Measurements from ENCODE around the gene SGIP1.
"Not testable (repeated sequence)": the region's sequence is repeated elsewhere in the genome, so short reads cannot be mapped to it uniquely, and the experiment has no call there.

Gene SGIP1

DNA sequence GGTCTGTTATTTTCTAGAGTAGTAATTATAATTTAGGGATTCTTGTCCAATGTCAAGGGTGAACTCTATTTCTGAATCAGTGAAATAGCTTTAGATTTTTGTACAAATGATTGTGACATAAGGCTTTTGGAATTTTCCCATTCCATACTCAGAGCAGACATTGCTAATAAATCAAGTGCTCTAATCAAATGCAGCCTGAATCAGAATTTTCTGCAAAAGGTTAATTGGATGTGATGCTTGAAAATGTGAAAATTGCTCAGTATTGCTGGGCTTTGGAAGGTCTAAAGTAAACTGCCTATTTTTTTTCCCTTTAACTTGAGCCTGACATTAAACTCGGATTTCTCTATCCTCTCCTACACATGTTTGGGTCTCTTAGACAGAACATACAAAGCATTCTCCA is 23.2 kb downstream of the SGIP1 start:
- DNase-seq (ENCODE audit: low spot score), result no peak

DNA sequence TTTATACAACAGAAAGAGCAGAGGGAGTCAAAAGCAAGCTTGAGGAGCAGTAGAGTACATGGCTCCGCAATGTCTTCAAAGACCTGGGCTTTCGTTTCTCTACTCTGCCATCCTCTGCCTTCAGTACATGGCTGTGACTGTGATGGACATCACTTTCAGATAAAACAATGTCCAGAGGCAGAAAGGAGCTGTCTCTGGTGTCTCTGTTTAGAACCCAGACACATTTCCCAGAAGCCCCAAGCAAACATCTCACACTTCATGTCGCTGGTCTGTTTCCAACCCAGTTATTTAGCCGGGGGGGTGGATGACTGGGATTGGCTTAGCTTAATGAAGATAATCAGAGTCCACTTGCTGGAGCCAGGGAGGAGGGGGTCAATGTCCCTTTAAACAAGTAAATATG is 25.6 kb downstream of the SGIP1 start:
- DNase-seq (ENCODE audit: low spot score), result no peak

DNA sequence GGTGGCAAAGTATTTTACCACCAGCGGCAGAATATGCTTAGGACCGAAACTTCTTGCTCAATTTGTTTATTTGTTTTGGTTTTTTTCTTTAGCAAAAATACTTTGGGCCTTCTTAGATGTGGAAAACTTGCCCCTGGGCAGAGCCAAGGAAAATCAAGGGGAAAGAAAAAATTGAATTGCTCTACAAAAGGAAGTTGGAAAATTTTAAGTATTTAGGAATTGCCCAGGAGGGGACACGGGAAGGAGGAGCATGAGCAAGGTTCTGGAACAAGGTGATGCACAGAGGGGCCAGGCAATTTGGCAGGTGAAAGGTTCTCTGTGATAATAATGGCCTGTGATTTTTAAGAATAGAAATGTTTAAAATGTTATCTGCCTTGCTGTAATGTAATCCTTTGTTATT is 28.6 kb downstream of the SGIP1 start:
- DNase-seq (ENCODE audit: low spot score), result no peak

DNA sequence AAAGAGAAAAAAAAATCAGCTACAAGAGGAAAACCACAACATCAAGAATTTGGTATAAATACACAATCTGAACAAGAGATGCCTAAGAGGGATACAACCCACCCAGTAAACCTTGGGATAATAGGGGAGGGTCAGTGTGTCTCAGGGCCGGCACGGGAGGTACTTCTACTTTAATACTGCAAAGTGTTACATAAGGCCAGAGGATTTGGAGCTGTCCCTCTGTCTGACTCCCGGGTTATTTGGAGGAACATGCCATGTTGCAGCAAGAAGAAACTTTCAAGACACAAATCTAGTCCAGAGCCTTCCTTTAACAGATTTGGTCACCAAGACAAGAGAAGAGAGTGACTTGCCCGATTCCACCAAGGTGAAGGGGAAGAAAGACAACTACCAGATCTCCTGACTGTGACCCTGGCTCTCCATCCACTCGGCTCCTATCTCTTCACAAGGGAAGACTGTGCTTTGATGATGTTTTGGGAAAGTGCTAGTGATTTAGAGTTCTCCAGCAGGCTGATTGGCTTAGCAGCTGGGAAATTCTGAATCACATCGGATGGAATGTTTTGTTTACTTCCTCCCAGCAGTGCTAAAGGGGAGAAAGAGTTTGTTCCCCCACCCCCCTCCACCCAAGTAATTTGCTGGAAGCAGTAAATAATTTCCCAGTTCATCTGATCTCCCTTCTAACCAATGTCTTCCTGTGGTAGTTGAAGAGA is 29.3 kb downstream of the SGIP1 start:
- no peak for DNase-seq (ENCODE audit: low spot score)

DNA sequence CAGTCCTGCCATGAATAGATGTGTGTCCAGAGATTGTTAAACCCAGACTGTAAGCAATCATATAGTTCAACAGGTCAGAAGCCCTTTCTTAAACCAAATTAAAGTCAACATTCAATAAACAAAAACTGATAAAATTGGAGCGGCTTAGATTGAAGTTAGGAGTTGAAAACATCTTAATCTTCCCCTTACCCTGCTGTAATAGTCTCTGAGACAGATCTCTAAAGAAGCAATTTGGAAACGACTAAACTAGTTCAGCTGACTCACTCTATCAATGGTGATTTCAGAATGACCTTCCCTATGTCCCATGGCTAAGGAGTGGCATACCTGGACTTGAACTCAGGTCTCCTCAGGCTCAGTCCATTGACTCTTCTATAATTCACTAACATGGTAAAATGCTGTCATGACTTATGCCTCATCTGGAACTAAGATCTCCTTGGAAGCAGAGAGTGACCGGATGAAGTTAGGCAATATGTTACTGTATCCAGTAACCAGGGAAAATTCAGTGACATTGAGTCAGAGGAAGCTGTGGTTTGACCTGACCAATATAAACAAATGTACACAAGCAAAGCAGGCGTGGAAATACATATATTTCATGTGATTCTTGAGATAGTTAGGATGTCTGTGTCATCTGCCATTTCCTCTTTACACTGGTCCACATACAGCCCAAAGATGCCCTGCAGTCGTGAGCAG is 30.1 kb downstream of the SGIP1 start:
- DNase-seq (ENCODE audit: low spot score), result no peak

DNA sequence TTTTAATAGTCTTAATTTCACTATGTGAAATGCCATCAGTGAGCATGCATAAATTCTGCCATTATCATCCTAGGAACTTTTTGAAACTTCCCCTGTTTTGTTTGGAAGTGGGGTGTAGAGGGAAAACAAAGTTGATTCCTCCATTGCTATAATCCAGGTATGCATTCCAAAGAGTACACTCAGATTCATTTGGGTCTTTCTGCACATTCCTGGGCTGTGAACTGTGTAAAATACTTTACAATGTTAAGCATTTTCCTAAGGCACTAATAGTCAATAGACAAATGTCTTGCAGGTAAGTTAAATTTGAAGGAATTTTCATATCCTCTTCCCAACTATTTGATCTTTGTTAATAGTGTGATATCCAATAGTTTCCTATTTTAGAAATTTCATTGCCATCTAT is 36.2 kb downstream of the SGIP1 start:
- DNase-seq (ENCODE audit: low spot score), result no peak

DNA sequence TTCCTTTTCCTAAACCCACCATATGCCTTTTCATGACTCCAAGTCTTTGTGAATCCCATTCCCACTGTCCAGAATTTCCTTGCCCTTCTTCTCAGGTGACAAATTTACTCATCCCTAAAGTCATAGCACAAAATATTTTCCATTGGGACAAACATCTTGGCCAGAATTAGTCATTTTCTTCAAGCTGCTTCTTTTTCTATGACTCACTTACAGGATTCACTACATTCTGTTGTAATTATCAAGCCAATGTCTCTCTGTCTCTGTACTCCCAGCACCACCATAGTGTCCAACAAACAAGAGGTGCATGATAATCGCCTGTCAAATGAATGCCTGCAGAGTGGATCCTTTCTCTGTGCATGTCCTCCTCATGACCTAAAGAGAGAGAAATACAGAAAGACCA is 37.8 kb downstream of the SGIP1 start:
- no peak for DNase-seq (ENCODE audit: low spot score)

DNA sequence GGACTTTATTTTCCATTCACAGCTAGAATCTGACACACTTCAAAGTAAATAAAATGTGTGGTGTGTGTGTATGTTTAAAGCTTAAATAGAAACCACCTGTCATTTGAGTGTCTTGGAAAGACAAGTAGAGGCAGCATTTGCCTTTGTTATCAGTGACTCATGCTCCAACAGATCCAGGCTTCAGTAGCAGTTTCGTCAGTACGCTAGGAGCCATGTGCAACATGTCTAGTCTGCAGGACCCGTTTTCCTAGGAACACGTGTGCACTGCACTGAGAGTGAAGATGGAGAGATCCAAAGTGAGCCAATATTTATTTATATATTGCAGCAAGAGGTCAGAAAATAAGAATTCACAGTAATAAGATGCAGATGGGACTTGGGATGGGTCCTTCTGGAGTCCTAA is 41.8 kb downstream of the SGIP1 start:
- no peak for DNase-seq (ENCODE audit: low spot score)

DNA sequence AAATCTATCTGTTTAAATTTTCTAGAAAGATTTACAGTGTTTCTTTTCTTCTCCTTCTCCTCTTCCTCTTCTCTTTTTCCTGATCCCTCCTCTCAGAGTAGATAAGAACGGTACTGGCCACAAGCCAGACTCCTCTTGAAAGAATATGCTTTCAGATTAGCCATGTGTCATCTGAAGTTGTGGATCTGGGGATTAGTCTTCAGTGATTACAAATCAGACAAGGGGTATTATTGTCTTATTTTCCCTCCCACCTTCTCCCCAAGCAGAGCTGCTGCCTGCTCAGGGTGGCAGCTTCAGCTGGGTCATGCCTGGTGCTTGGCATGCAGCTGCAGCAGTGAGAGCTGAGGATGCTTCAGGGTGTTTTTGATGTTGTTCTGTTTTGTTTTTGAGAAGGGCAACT is 42.7 kb downstream of the SGIP1 start:
- DNase-seq (ENCODE audit: low spot score), result no peak

DNA sequence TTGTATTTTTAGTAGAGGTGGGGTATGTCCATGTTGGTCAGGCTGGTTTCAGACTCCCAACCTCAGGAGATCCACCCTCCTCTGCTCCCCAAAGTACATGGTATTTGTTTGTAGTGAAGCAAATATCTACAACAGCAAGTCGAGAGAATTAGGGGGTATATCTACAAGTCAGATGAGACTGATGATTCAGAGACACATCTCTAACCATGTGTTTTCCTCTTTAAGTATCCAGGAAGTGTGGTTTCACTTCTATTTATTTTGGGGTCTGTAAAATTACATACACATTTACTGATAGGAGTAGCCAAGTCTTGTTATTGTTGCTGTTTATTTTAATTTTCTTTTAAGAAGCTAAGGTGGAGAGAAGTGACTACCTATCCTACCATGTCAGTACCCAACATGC is 44.9 kb downstream of the SGIP1 start:
- DNase-seq (ENCODE audit: low spot score), result no peak

DNA sequence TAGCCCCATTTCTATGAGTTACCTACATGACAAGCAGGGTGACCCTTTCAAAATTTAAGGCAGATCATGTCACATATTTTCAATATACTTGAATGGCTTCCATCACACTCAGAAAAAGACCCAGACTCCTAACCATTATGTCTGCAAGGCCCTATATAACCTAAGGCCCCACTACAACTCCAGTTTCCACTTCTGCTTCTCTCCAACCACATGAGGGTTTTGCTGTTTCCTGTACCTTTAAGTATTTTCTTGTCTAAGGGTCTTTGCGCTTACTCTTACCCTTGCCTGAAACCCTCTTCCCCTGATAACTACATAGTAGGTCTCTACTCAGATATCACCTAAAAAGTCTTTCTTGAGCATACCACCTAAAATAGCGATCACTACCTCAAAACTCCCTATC is 46.1 kb downstream of the SGIP1 start:
- no peak for DNase-seq (ENCODE audit: low spot score)

DNA sequence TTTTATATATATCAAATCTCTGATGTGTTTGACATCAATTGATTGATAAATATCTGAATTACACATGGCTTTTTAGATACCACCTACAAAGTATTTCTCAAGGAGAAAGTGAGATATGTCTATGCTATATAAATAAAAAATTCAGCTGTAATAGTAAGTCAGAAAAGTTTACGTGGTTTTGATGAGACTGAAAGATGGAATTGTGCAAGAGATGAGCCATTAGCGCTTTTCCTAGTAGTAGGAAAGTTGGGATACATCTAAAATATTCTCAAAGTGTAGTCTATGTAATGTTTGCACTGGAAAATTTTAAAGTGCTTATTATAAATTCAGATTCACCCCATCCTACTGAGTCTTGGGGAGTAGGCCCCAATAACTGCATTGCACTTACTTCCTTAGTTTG is 49.1 kb downstream of the SGIP1 start:
- DNase-seq (ENCODE audit: low spot score), result no peak

DNA sequence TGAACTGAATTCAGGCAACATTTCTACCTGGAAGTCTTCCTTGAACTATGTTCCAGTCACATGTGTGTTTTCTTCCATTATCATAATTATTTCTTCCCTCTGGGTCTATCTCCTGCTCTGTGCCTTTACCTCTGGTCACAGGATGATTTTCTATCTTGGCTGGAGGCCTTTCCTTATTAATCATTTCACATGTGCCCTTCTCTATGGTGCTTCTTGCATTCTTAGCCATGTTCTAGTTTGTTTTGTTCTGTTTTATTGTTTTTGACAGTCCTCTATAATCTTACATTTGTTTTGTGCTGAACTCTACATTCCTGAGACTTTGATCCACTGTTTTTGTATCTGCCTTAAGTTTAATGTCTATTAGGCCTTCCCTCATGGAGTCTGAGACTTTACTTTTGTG is 51.0 kb downstream of the SGIP1 start:
- no peak for DNase-seq (ENCODE audit: low spot score)

DNA sequence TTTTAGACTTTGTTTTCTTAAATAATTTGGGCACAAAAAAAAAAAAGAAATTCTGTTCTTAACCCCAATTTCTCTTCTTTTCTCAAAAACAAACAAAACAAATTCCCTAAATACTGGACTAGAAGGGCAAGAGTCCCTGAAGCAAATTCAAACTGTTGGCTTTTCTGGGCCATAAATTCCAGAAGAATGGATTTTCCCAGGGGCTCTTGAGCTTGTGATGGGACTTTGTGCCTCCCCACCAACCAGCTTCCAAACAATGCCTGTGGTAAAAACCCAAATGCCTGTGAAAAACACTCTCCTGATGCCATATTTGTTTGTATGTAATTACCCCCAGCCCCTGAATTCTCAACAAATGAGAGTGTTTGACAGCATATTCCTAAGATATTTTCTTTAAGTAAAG is 55.4 kb downstream of the SGIP1 start:
- no peak for DNase-seq (ENCODE audit: low spot score)

DNA sequence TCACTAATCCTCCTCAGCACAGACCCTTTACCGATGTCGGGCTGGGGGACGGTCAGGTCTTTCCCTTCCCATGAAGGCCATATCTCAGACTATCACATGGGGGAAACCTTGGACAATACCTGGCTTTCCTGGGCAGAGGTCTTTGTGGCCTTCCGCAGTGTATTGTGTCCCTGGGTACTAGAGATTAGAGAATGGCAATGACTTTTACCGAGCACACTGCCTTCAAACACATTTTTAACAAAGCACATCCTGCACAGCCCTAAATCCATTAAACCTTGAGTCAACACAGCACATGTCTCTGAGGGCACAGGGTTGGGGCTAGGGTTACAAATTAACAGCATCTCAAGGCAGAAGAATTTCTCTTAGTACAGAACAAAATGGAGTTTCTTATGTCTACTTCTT is 58.2 kb downstream of the SGIP1 start:
- DNase-seq (ENCODE audit: low spot score), result not testable (repeated sequence)

DNA sequence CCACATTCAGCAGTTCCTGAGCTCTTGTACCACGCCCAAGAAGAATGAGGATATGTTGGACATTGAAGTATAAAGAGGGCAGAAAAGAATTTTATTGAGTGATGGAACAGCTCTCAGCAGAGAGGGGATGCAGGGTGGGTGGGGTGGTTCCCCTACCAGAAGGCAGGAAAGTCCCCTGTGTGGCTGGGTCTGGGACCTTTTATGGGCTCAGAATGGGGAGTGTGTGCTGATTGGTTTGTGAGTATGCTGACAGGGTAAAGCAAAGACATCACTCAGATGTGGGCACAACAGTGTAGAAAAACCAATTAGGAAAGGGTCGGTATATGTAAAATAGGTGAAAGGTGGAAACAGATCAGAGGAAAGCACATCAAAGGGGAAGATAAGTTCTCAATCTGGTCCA is 62.2 kb downstream of the SGIP1 start:
- DNase-seq (ENCODE audit: low spot score), result no peak

DNA sequence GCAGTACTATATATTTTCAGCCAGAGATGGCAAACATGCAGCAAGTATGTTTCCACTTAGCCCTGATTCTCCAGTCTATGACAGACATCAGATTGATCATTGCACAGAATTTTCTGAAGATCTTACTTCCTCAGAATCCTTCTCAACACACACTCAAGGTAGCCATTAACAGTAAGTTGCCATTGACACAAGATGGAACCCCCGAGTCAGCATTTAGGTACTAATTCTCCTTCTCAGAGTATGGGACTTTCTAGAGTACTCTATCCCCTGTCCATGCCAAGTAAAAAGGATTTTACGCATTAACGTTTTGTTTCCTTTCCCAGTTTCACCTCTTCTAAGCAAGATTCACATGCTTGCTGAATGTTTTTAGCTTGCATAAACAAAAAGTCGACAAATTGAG is 63.5 kb downstream of the SGIP1 start:
- DNase-seq (ENCODE audit: low spot score), result no peak

DNA sequence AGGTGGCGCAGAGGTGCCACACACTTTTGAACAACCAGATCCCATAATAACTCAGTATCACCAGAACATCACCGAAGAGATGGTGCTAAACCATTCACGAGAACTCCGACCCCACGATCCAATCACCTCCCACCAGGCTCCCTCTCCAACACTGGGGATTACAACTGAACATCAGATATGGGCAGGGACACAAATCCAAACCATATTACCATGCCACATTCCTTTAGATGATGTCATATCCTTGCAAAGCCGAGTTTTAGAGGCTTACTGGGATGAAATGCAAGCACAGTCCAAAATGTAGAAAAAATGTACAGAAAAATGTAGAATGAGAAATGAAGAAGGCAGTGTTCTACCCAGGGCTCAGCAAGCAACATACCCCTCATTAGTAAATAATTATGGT is 64.7 kb downstream of the SGIP1 start:
- no peak for DNase-seq (ENCODE audit: low spot score)

DNA sequence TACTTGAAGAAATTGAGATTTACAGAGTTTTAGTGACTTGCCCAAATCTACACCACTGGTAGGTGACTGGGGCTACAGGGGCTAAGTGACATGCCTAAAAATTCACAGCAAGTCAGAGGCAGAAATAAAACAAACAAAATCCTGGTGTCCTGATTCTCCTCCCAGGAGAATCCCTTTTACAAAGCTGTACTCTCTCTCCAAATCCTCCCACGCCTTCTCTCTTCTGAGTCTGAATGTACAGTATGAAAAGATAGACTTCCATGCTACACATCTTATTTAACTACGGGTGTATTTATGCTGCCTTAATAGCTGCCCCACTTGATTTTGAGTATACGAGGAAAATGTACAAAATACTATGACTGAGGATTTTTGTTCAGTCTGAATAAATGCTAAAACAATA is 65.4 kb downstream of the SGIP1 start:
- peak; percentile 55 for DNase-seq (ENCODE audit: low spot score)

DNA sequence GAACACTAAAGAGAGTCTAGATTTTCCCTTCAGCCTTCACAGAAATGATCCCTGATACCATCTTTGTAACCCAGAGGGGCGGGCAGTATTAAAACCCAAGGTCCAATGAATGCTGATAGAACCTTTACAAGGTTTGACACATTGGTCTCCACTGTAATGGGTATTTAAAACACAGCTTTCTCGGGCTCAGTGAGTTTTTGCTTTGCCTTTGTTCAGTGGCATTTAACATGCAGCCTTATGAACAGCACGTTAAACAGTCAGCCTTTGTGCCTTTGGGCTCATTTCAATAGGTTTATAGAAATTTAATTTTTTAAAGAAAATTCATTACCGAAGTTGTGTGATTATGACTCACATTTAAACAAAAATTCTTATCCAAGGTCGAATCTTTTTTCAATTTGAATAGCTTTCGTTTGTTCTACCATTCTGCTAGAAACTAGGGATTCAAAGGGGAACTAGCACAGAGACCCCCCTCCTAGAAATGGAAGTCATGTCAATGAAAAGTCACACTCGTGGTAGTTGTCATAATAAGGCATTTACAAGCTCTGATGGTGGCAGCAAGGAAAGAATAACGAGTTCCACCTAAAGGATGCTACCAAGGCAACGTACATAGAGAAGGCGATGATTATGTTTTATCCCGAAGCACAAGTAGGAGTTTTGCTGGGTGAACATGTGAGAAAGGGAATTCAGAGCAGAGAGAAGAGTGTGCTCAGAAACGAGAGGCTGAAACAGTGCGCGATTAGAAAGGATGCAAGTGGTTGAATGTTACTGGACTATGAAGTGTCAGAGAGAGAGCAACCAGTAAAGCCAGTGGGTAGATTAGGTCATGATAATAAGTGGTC is 66.2 kb downstream of the SGIP1 start:
- peak; percentile 58 for DNase-seq (ENCODE audit: low spot score)

DNA sequence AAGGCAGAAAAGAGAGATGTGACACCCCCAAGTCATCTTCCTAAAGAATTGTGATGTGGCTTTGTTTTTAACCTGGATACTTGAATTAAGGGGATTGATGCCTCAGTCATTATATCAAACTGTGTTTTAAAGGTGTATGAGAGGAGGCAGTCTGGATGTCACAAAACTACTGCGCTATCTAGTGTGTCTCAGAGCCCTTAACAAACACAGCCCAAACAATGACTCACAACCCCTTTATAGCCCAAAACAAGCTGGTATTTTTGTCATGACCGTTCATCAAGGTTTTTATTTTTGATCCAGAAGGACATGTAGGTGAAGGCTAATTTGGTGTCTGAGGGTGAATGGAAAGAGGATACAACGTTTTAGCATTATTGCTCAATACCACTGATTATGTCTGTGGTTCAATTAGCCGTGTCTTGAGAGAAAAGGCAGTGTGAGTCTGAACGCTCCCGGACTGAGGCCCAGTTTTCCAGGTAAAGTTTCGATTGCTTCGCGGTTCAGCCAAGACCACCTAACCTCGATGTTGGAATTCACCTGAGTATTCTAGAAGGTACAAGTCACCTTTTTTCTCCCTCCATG is 71.6 kb downstream of the SGIP1 start:
- DNase-seq (ENCODE audit: low spot score), result no peak

DNA sequence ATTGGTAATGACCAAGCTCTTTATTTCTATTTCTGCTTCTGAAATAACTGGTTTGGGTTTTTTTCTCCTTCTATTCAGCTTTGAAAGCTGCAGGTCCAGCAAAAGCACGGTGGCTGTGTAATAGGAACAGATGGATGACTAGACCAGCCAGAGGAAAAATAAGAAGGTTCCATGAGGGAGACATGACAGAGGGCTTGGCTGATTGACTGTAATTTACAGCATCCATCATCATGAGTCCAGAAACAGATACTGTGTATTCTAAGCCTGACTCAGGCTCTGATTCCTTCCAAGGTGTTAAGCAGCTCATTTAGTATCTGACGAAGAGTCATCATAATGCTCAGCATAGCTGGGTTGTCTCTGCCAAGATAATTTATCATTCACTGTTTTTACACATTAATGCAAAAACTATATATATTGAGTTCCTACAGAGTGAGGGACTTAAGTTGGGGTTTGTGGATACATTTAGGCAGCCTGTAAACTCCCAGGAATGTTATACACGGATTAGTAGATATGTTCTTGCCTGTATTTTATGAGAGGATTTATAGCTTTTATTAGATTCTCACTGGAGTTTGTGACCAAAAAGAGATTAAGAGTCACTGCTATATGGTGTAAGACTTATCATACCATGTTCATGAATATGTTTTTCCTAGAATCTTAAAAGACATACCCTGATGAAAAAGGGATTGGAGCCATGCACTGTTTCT is 72.6 kb downstream of the SGIP1 start:
- DNase-seq (ENCODE audit: low spot score), result no peak
